HG03575 (cell line): ENCODE data around the gene CENPT.

Experiments used
- ATAC-seq: cut with Tn5 transposase; IDR thresholded peaks from one replicate; pipeline ENCODE4 v1.9.1; 2021; ENCODE audit not compliant: unreplicated experiment, insufficient number of reproducible peaks, low FRiP score; ENCODE audit errors: extremely low read depth

The CENPT gene

DNA sequence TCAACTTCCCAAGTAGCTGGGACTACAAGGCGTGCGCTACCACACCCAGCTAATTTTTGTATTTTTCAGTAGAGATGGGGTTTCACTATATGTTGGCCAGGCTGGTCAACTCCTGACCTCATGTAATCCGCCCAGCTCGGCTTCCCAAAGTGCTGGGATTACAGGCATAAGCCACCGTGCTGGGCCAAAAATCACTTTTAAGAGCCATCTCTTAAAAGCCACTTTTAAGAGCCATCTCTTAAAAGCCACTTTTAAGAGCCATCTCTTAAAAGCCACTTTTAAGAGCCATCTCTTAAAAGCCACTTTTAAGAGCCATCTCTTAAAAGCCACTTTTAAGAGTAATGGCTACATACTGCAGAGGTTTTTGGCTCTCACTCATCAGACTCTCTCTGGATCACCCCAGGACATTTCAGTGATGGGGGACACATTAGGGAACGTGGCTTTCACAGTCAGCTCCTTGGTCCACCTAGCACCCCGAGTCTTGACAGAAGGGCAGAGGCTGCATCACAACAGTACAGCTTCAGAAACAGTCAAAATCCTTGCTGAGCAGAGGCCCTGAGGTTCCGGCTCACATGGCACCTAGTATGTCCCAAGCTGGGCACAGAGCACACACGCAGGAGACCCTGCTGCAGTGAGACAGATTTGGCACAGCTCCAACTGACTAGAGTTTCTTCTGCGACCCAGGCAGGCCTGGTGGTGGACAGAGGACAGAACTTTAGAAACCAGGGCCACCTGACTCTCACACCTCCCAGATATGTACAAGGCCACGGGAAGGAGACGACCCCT, 64.7 kb downstream of the CENPT start:
- ATAC-seq, result no peak

DNA sequence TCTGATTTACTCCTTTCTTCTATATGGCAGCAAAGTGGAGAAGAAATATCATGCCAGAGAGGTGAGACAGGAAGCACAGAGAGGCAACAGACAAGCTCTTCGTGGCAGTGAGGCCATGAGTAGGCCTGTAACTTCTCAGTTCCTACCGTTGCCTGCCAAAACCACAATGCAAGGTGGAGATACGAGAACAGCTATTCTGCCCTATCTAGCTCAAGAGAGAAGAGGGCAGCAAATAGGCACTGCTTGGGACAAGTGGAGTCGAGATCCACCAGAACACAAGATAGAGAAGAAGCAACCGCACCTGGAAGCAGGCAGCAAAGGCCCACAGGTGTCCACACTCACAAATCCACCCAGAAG, 66.0 kb downstream of the CENPT start:
- no peak for ATAC-seq

DNA sequence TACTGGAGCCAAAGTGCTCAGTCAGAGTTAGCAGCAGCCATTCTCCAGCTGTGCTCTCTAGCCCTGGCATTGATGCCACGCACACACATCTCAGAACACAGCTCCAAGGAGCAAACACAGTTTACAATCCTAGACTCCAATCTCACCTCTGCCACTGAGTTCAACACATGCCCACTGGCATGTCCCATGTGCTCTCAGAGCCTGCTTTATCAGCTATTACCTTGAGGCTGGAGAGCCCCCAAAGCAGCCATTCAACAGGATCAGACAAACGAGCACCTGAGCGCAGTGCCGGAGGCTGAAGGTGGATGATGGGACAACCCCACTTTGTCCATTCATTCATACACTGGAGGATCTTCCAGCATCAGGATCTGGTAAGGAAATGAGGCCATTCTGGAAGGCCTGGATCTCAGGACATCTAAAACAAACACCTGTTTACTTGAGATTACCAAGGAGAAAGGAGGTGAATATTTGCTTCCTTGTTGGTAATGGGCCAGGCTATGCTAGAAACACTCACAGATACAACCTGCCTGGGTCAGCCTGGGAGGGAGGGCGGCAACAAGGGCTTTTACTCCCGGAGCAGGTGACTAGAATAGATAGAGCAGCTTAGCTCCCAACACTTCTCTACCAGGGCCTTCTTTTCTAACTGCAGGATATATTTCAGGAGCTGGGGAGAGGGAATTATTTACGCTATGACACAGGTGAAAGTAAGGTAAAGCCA, 66.5 kb downstream of the CENPT start:
- no peak for ATAC-seq

DNA sequence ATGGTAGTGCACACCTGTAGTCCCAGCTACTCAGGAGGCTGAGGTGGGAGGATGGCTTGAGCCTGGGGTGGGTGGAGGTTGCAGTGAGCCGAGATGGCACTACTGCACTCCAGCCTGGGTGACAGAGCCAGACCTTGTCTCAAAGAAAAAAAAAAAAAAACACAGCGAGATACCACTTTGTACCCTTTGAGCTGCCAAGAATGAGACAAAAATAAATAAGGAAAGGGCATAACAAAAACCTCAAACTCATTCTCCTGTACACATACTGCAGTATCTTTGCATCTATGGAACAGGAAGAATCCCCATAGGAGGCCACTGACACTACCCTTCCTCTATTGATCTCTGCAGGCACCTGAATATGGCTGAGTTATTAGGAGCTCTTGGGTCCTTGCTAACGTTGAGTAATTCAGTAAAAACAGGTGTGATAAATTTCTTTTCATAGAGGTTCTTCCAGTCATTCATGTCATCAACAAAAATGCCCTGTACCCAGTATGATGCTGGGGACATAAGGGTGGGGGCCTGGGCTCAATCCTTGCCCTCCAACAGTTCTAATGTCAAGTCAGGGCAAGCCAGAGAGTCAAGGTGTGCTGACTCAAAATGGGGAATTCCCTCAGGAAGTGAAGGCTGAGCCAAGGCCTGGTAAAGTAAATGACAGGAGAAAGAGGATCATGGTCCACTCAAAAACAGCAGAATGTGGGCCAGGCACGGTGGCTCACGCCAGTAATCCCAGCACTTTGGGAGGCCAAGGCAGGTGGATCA, 68.1 kb downstream of the CENPT start:
- no peak for ATAC-seq
